HepG2 (cell line): ENCODE results near the gene SDR42E2. TPM values are rescaled to one million over a fixed set of nuclear protein-coding genes. Genes with fewer than 3 reads are reported as not detected.
A peak's percentile ranks its signal among the peaks of the same experiment; 100 is the strongest.

Experiments
- ATAC-seq: fragments of 200-7000 bp; cut with Tn5 transposase; 3 replicates; pipeline ENCODE4 v1.9.1; 2020; ENCODE audit warnings: mild to moderate bottlenecking, moderate library complexity
- BruUV-seq: library from RNA; stranded (reverse); fragments of 400-500 nt; replicated peaks from 2 replicates; lab custom pipeline; 2021; lab: Mats Ljungman, UMichigan
- CTCF ChIA-PET: fragments of 300-600 bp; formaldehyde crosslinking; extraction: SDS; loops from one replicate; lab custom pipeline; 2021; ENCODE audit warnings: low total read pairs, inconsistent platforms, low intra/inter-chr PET ratio; lab: Yijun Ruan, JAX
- POLR2A ChIA-PET: fragments of 350-600 bp; sonication (Branson Sonifier 250); formaldehyde crosslinking; loops from one replicate; lab custom pipeline; 2020; ENCODE audit warnings: antibody characterized with exemption, inconsistent platforms; lab: Yijun Ruan, JAX
- DNase-seq: peaks from one replicate; pipeline ENCODE4 v3.0.0-alpha.2; 2015; ENCODE audit warnings: low spot score
- FAIRE-seq: peaks from 3 replicates; lab custom pipeline; 2011; peaks lifted over from hg19 to GRCh38; lab: Jason Lieb, UNC
- H2AFZ ChIP-seq: one replicate; pipeline ENCODE4 v1.6.1; 2011; ENCODE audit warnings: low read length, inconsistent platforms
- H3K27ac ChIP-seq: fragments of 300-600 bp; 3 replicates; pipeline ENCODE4 v1.8.0; 2011; ENCODE audit warnings: mixed run types, mild to moderate bottlenecking, mixed read lengths, low read length, inconsistent platforms; ENCODE audit not compliant: insufficient read depth; ENCODE audit errors: extremely low read length
- H3K27me3 ChIP-seq, 2 experiments: fragments of 200-600 bp in 1 of 2; 2 replicates in 1 of 2; 3 replicates in 1 of 2; pipeline versions ENCODE4 v1.6.0 to v1.8.0; 2011; ENCODE audit warnings: low read length in 2 of 2, mild to moderate bottlenecking in 2 of 2, moderate library complexity in 2 of 2, inconsistent platforms in 1 of 2; ENCODE audit not compliant: insufficient read depth in 2 of 2, control insufficient read depth in 1 of 2
- H3K36me3 ChIP-seq, 2 experiments: fragments of 200-600 bp in 1 of 2; replicated peaks in 1 of 2; 2 replicates in 1 of 2; 3 replicates in 1 of 2; pipeline versions ENCODE4 v1.5.1 to v1.8.0; 2011; ENCODE audit warnings: low read length in 2 of 2, inconsistent platforms in 1 of 2; ENCODE audit not compliant: insufficient read depth in 2 of 2, control insufficient read depth in 1 of 2
- H3K4me1 ChIP-seq: 2 replicates; pipeline ENCODE4 v1.5.1; 2012; ENCODE audit warnings: low read length, inconsistent platforms; ENCODE audit not compliant: insufficient read depth
- H3K4me2 ChIP-seq: 2 replicates; pipeline ENCODE4 v1.6.0; 2011; ENCODE audit warnings: low read depth, low read length, inconsistent platforms
- H3K4me3 ChIP-seq, 3 experiments: fragments of 200-600 bp in 1 of 3; sonication (generic), shearing (Covaris generic) in 1 of 3; replicated peaks in 1 of 3; 2 replicates each; pipeline ENCODE4 v1.5.1; 2011 to 2016; ENCODE audit warnings: low read length in 3 of 3, inconsistent platforms in 2 of 3, low read depth in 2 of 3, mild to moderate bottlenecking in 2 of 3, control low read depth in 1 of 3, mixed read lengths in 1 of 3; ENCODE audit not compliant: insufficient read depth in 1 of 3
- H3K79me2 ChIP-seq: one replicate; pipeline ENCODE4 v1.6.1; 2011; ENCODE audit warnings: low read length, inconsistent platforms; ENCODE audit not compliant: insufficient read depth
- H3K9ac ChIP-seq: 2 replicates; pipeline ENCODE4 v1.6.0; 2011; ENCODE audit warnings: mild to moderate bottlenecking, low read depth, low read length, inconsistent platforms; ENCODE audit not compliant: insufficient read depth
- H3K9me3 ChIP-seq: 2 replicates; pipeline ENCODE4 v1.5.1; 2012; ENCODE audit warnings: mild to moderate bottlenecking, low read length
- H4K20me1 ChIP-seq: 2 replicates; pipeline ENCODE4 v1.6.0; 2011; ENCODE audit warnings: inconsistent platforms, mild to moderate bottlenecking, low read length, moderate library complexity; ENCODE audit not compliant: insufficient read depth
- CENPBD1 ChIP-seq: sonication (generic); formaldehyde crosslinking; IDR thresholded peaks from 2 replicates; pipeline ENCODE4 v1.8.0; 2022; ENCODE audit warnings: missing genetic modification reagents, low read depth, mild to moderate bottlenecking, borderline replicate concordance
- FOXP4 ChIP-seq: sonication (generic); formaldehyde crosslinking; IDR thresholded peaks from 2 replicates; pipeline ENCODE4 v1.4.0; 2020; ENCODE audit warnings: missing genetic modification reagents
- HOXA7 ChIP-seq: sonication (generic); formaldehyde crosslinking; IDR thresholded peaks from 2 replicates; pipeline ENCODE4 v1.8.1; 2022; ENCODE audit warnings: mild to moderate bottlenecking, missing genetic modification reagents, moderate library complexity
- KLF16 ChIP-seq, 2 experiments: sonication (generic) in 1 of 2; formaldehyde crosslinking in 1 of 2; IDR thresholded peaks; 2 replicates each; pipeline versions ENCODE4 v1.6.1 to v1.8.0; 2016 to 2023; ENCODE audit warnings: missing genetic modification reagents in 2 of 2, missing compliant biosample characterization in 1 of 2
- POGK ChIP-seq: sonication (generic); formaldehyde crosslinking; conservative IDR thresholded peaks from 2 replicates; pipeline ENCODE4 v1.8.0; 2022; ENCODE audit warnings: mild to moderate bottlenecking, moderate library complexity, missing genetic modification reagents
- PRDM15 ChIP-seq: sonication (generic); formaldehyde crosslinking; IDR thresholded peaks from 2 replicates; pipeline ENCODE4 v1.4.0; 2020; ENCODE audit warnings: missing genetic modification reagents
- REL ChIP-seq: sonication (generic); formaldehyde crosslinking; conservative IDR thresholded peaks from 2 replicates; pipeline ENCODE4 v1.8.0; 2022; ENCODE audit warnings: mild to moderate bottlenecking, missing genetic modification reagents, moderate library complexity
- SP140L ChIP-seq: sonication (generic); formaldehyde crosslinking; IDR thresholded peaks from 2 replicates; pipeline ENCODE4 v1.4.0; 2020; ENCODE audit warnings: missing genetic modification reagents, borderline replicate concordance
- SP2 ChIP-seq: sonication (generic); formaldehyde crosslinking; IDR thresholded peaks from 2 replicates; pipeline ENCODE4 v1.5.1; 2020; ENCODE audit warnings: mild to moderate bottlenecking, missing genetic modification reagents
- TBP ChIP-seq: sonication (generic); formaldehyde crosslinking; IDR thresholded peaks from 2 replicates; pipeline ENCODE4 v1.5.0; 2020; ENCODE audit warnings: missing genetic modification reagents
- ZC3H4 ChIP-seq: sonication (generic); formaldehyde crosslinking; IDR thresholded peaks from 2 replicates; pipeline ENCODE4 v1.4.0; 2020; ENCODE audit warnings: missing genetic modification reagents, borderline replicate concordance
- ZNF770 ChIP-seq: sonication (generic); formaldehyde crosslinking; IDR thresholded peaks from 2 replicates; pipeline ENCODE4 v1.5.0; 2020; ENCODE audit warnings: mild to moderate bottlenecking, missing genetic modification reagents
- ZNF777 ChIP-seq: sonication (generic); formaldehyde crosslinking; IDR thresholded peaks from 2 replicates; pipeline ENCODE4 v1.4.0; 2020; ENCODE audit warnings: missing genetic modification reagents
- ZNF788 ChIP-seq: sonication (generic); formaldehyde crosslinking; IDR thresholded peaks from 2 replicates; pipeline ENCODE4 v1.5.0; 2020; ENCODE audit warnings: mild to moderate bottlenecking, missing genetic modification reagents, borderline replicate concordance
- WGBS: methylation state at CpG from one replicate; pipeline ENCODE4 v1.1.6; 2017; ENCODE audit warnings: low lambda C conversion rate; 5-methylcytosine and 5-hydroxymethylcytosine counted together
- in situ Hi-C: cut with HindIII; loops from 2 replicates; pipeline ENCODE4 v1.10.0; 2017; ENCODE audit warnings: low pct_unique_long_range_greater_than_20kb; ENCODE audit not compliant: extremely low pct_ligation_motif_present
- intact Hi-C: fragments of 100-400 bp; cut with micrococcal nuclease; formaldehyde crosslinking; loops from one replicate; pipeline ENCODE4 v1.10.0; 2022; ENCODE audit not compliant: unreplicated experiment
- polyA plus RNA-seq, 8 experiments: library from polyadenylated mRNA; depleted of rRNA in 3 of 8; stranded (reverse) in 7 of 8; unstranded in 1 of 8; fragments of >200 nt; fragmentation: Illumina TruSeq in 4 of 8; extraction: Trizol in 4 of 8; gene quantifications; 2 replicates each; pipeline versions ENCODE4 v1.2.1 to v1.2.3, GENCODE V29; 2011 to 2016; ENCODE audit warnings: low read depth in 4 of 8, missing spikeins in 1 of 8, mixed read lengths in 1 of 8; ENCODE audit not compliant: insufficient read depth in 1 of 8
- total RNA-seq, 5 experiments: library from RNA; depleted of rRNA; stranded (reverse); fragments of >200 nt; fragmentation: Illumina TruSeq; extraction: Trizol; gene quantifications; 2 replicates each; pipeline ENCODE4 v1.2.3, GENCODE V29; 2016; ENCODE audit warnings: low read depth in 1 of 5

The SDR42E2 gene
- total and polyA plus RNA-seq, 2 of the 13 experiments (the other 11 are each of a cell fraction or from before 2014, with no cell fraction given), result 0.05 to 0.11 TPM

- ChIA-PET POLR2A (interaction anchor here (1.0 to 7.3 kb wide), 6 partner anchors 8 to 256 kb away, joined by 3 to 78 read pairs (median 28); partner anchors contain the start of genes EEF2K, MOSMO, POLR3E and UQCRC2), CTCF (no interaction called here)
- Histone ChIP-seq H4K20me1 (no peaks in the 10 kb centered on the region), H3K4me1 (peaks cover 74% of the 10 kb centered on the region), H3K4me3 (peak overlapping the region; percentile 32 to 87 (median 72); a peak in 4 of 6 replicates), H3K79me2 (no peaks in the 10 kb centered on the region), H3K27me3 (no peaks in the 10 kb centered on the region; a peak in 2 of 5 replicates), H3K9ac (peak overlapping the region; percentile 89), H3K36me3 (no peaks in the 10 kb centered on the region; a peak in 1 of 5 replicates), H3K4me2 (peak overlapping the region; percentile 99), H2AFZ (no peak overlapping the region), H3K9me3 (no peaks in the 10 kb centered on the region), H3K27ac (peak overlapping the region; percentile 94)
- ATAC-seq (no peak), DNase-seq (no peak), FAIRE-seq (no peak)
- 91% methylated on average over 2 of the region's 2 CpGs for WGBS
- in situ Hi-C loops (no loop called here), intact Hi-C loops (no loop called here)
- no TSS peak for BruUV-seq
- TF ChIP-seq PRDM15 (CRISPR knock-in tag) (no peak), POGK (0 out of 2 replicates have a peak, but pooled peaks have one; percentile 1), KLF16 (CRISPR knock-in tag; IDR thresholded peaks at IDR 0.05) (no peak), HOXA7 (CRISPR knock-in tag) (no peak), ZC3H4 (CRISPR knock-in tag) (0 out of 2 replicates have a peak, but pooled peaks have one; percentile 43), TBP (CRISPR knock-in tag) (0 out of 2 replicates have a peak, but pooled peaks have one; percentile 23), ZNF777 (CRISPR knock-in tag) (no peak), ZNF788 (no peak; the same call in 1 of the 2 replicates), SP140L (no peak), CENPBD1 (CRISPR knock-in tag) (no peak), ZNF770 (CRISPR knock-in tag) (peak; percentile 85; the same call in 1 of the 2 replicates), FOXP4 (CRISPR knock-in tag) (no peak), REL (no peak), SP2 (0 out of 2 replicates have a peak, but pooled peaks have one; percentile 4)
These were observed 30.7 kb downstream of the SDR42E2 start for GRCh38 chr16:22193063-22193411.
